Prostate gland (tissue), 2 donors: Measurements from ENCODE around the gene FBXL17. TPM values are rescaled to one million over a fixed set of nuclear protein-coding genes. Genes with fewer than 3 reads are reported as not detected.

Experiments used
- DNase-seq: peaks from one replicate; pipeline ENCODE4 v3.0.0-alpha.2; 2019; ENCODE audit warnings: low spot score
- H3K27ac ChIP-seq, 2 donors: fragments of 200-600 bp; sonication (generic); 2 replicates each; pipeline ENCODE4 v1.5.1; 2017 to 2019
- H3K27me3 ChIP-seq: fragments of 200-600 bp; sonication (generic); replicated peaks from 2 replicates; pipeline ENCODE4 v1.5.1; 2019; ENCODE audit not compliant: insufficient read depth
- H3K36me3 ChIP-seq, 2 donors: fragments of 200-600 bp; sonication (generic); 1 replicate in 1 of 2; 2 replicates in 1 of 2; pipeline versions ENCODE4 v1.5.1 to v1.8.1; 2017 to 2019
- H3K4me1 ChIP-seq: fragments of 200-600 bp; sonication (generic); replicated peaks from 2 replicates; pipeline ENCODE4 v1.5.1; 2019
- H3K4me3 ChIP-seq, 2 donors: fragments of 200-600 bp; sonication (generic); 2 replicates each; pipeline ENCODE4 v1.5.1; 2017 to 2019
- H3K9me3 ChIP-seq: fragments of 200-600 bp; sonication (generic); 2 replicates; pipeline ENCODE4 v1.5.1; 2017
- CTCF ChIP-seq, 4 experiments: fragments of 200-600 bp in 2 of 4; fragments of 450-650 bp in 2 of 4; sonication (generic) in 2 of 4; IDR thresholded peaks; 1 replicate in 3 of 4; 2 replicates in 1 of 4; pipeline ENCODE4 v1.5.1; 2016 to 2019; ENCODE audit warnings: antibody characterized with exemption in 4 of 4, mild to moderate bottlenecking in 2 of 4, moderate library complexity in 2 of 4
- POLR2A ChIP-seq: fragments of 450-650 bp; IDR thresholded peaks from one replicate; pipeline ENCODE4 v1.6.1; 2016; ENCODE audit warnings: antibody characterized with exemption, mild to moderate bottlenecking
- POLR2AphosphoS5 ChIP-seq: sonication (generic); formaldehyde crosslinking; IDR thresholded peaks from one replicate; pipeline ENCODE4 v1.6.1; 2017; ENCODE audit warnings: antibody characterized with exemption
- WGBS: methylation state at CpG from one replicate; pipeline ENCODE4 v1.1.5; 2018; 5-methylcytosine and 5-hydroxymethylcytosine counted together
- intact Hi-C: fragments of 100-400 bp; cut with DNase I; formaldehyde crosslinking; loops from one replicate; pipeline ENCODE4 v1.14.2; 2022
- total RNA-seq, 2 donors: library from RNA; depleted of rRNA; stranded (reverse); fragments of >200 nt; gene quantifications; one replicate each; pipeline ENCODE4 v1.1.0, GENCODE V29; 2016

The FBXL17 gene
- total RNA-seq, 2 donors from 2014 or later = 14.8 to 30.4 TPM

GRCh38 chr5:107858788-107859187 is 523.1 kb downstream of the FBXL17 start:
- no peak for DNase-seq
- TF ChIP-seq POLR2A = no peak
- no peak for TF ChIP-seq POLR2AphosphoS5
- TF ChIP-seq CTCF (IDR thresholded peaks at IDR 0.05) = no peak
- Histone ChIP-seq H3K4me3 (no peak overlapping the region), H3K36me3 (no peaks in the 10 kb centered on the region), H3K27ac (no peak overlapping the region), H3K27me3 (no peaks in the 10 kb centered on the region), H3K9me3 (no peaks in the 10 kb centered on the region), H3K4me1 (no peaks in the 10 kb centered on the region)
- 67% methylated on average over 3 of the region's 3 CpGs for WGBS
- intact Hi-C loops = no loop called here

- TF ChIP-seq CTCF (IDR thresholded peaks at IDR 0.05) (no peak), POLR2AphosphoS5 (no peak), POLR2A (no peak)
- H3K4me1 ChIP-seq = no peaks in the 10 kb centered on the region
- intact Hi-C loops = no loop called here
- DNase-seq = no peak
- no peak overlapping the region for H3K27ac ChIP-seq
- WGBS = 73% methylated on average over 4 of the region's 4 CpGs
- no peaks in the 10 kb centered on the region for H3K36me3 ChIP-seq
- no peaks in the 10 kb centered on the region for H3K9me3 ChIP-seq
- no peaks in the 10 kb centered on the region for H3K27me3 ChIP-seq
- no peak overlapping the region for H3K4me3 ChIP-seq
Observed at GRCh38 chr5:107858324-107858723, 523.6 kb downstream of the FBXL17 start.

GRCh38 chr5:107857785-107858184 is 524.1 kb downstream of the FBXL17 start:
- Histone ChIP-seq H3K27me3 (no peaks in the 10 kb centered on the region), H3K36me3 (no peaks in the 10 kb centered on the region), H3K4me1 (no peaks in the 10 kb centered on the region), H3K4me3 (no peak overlapping the region), H3K9me3 (no peaks in the 10 kb centered on the region), H3K27ac (no peak overlapping the region)
- DNase-seq = no peak
- TF ChIP-seq POLR2AphosphoS5 (no peak), POLR2A (no peak), CTCF (IDR thresholded peaks at IDR 0.05) (no peak)
- 98% methylated on average over 2 of the region's 2 CpGs for WGBS
- intact Hi-C loops = no loop called here

- intact Hi-C loops = no loop called here
- Histone ChIP-seq H3K27me3 (no peaks in the 10 kb centered on the region), H3K36me3 (no peaks in the 10 kb centered on the region), H3K4me1 (no peaks in the 10 kb centered on the region), H3K4me3 (no peak overlapping the region), H3K27ac (no peak overlapping the region), H3K9me3 (no peaks in the 10 kb centered on the region)
- DNase-seq = no peak
- WGBS = 47% methylated on average over 2 of the region's 2 CpGs
- TF ChIP-seq POLR2AphosphoS5 = no peak
- no peak for TF ChIP-seq CTCF (IDR thresholded peaks at IDR 0.05)
- no peak for TF ChIP-seq POLR2A
Observed at GRCh38 chr5:107855171-107855570, 526.7 kb downstream of the FBXL17 start.

- WGBS = 94% methylated on average over 6 of the region's 6 CpGs
- Histone ChIP-seq H3K36me3 (no peaks in the 10 kb centered on the region), H3K27me3 (no peaks in the 10 kb centered on the region), H3K4me1 (no peaks in the 10 kb centered on the region), H3K27ac (no peak overlapping the region), H3K9me3 (no peaks in the 10 kb centered on the region), H3K4me3 (no peak overlapping the region)
- intact Hi-C loops = no loop called here
- no peak for DNase-seq
- TF ChIP-seq POLR2AphosphoS5 (no peak), CTCF (IDR thresholded peaks at IDR 0.05) (no peak), POLR2A (no peak)
Observed at GRCh38 chr5:107853696-107854095, 528.2 kb downstream of the FBXL17 start.
